ENCODE data around the gene S1PR2. TPM values are rescaled to one million over a fixed set of nuclear protein-coding genes. Genes with fewer than 3 reads are reported as not detected.
"Not testable (repeated sequence)": the region's sequence is repeated elsewhere in the genome, so short reads cannot be mapped to it uniquely, and the experiment has no call there.

Gene S1PR2
- total and polyA plus RNA-seq, 7 experiments from 2014 or later: 0.64 to 6.8 (median 4.1) TPM

DNA sequence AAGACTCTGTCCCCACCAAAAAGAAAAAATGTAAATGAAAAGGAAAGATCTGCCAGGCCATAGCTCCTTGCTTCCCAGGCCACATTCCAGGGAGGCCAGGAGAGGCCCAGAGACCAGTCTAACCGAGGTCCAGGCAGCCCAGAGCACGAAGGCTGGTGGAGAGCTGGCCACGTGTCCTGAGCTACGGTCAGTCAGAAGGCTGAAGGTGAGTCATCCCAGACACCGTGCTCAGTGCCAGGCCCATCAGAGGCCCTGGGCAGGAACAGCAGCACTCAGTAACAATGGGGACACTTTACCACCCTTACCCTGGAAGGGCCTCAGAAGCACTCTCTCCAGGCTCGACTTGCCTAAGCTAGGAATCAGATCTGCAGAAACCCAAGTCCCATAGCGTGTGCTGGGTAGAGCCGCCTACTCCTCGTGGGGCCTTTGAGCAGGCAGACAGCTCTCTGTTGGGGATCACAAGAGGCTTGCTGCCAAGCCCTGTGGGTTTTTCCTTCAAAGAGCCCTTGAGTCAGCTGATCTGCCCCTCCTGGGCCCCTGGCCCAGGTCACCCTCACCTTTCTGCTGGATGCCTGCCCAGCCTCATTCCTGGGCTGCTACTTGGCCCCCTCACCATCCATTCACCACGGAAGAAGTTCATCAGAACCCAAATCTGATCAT lies 24.8 kb downstream of the S1PR2 start:
- H3K27me3 Mint-ChIP-seq: no peaks in the 10 kb centered on the region
- H3K27ac Mint-ChIP-seq: peak overlapping the region in 1 of 9 donors; percentile 14
- peaks cover 0 to 8% (median 0%) of the 10 kb centered on the region in 7 donors for H3K4me1 Mint-ChIP-seq
- ATAC-seq (no peak), DNase-seq (no peak)
- ChIA-PET POLR2A (no interaction called here), CTCF (interaction anchor here (1.1 kb wide), 1 partner anchor 29 kb away, joined by 3 read pairs; no protein-coding TSS in a partner anchor)
- Histone ChIP-seq H3K27ac (ENCODE audit: low read depth, low read length) (no peak overlapping the region), H3K9me3 (ENCODE audit: control insufficient read depth in 2 of 3, low read length in 3 of 3) (peaks cover 0 to 8% (median 0%) of the 10 kb centered on the region in 3 experiments), H3K36me3 (ENCODE audit: control insufficient read depth in 2 of 3, insufficient read depth in 3 of 3, low read length in 3 of 3) (no peaks in the 10 kb centered on the region), H3K4me3 (ENCODE audit: low read length) (no peak overlapping the region), H3K4me1 (ENCODE audit: control insufficient read depth in 2 of 2, insufficient read depth in 2 of 2, low read length in 2 of 2) (no peaks in the 10 kb centered on the region), H3K27me3 (ENCODE audit: control insufficient read depth in 2 of 2, insufficient read depth in 2 of 2, low read length in 2 of 2) (no peaks in the 10 kb centered on the region)
- intact Hi-C loops (cut with micrococcal nuclease): no loop called here
- peaks cover 0 to 8% (median 3%) of the 10 kb centered on the region in 5 donors for H3K36me3 Mint-ChIP-seq
- no peak overlapping the region for H3K4me3 Mint-ChIP-seq
- peaks cover 0 to 8% (median 0%) of the 10 kb centered on the region in 11 donors for H3K9me3 Mint-ChIP-seq

DNA sequence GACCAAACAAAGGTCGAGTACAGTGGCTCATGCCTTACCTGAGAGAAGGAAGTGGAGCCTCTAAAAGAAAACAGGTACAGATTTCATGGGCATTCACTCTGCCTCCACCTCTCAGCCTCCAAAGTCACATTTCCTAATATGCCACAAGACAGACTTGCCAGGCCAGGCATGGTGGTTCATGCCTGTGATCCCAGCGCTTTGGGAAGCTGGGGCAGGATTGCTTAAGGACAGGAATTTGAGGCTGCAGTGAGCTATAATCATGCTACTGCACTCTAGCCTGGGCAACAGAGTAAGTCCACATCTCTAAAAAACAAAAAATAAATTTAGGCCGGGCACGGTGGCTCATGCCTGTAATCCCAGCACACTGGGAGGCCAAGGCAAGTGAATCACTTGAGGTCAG lies 25.5 kb downstream of the S1PR2 start:
- DNase-seq (no peak), ATAC-seq (no peak)
- Histone ChIP-seq H3K27ac (ENCODE audit: low read depth, low read length) (no peak overlapping the region), H3K9me3 (ENCODE audit: control insufficient read depth in 2 of 3, low read length in 3 of 3) (peaks cover 0 to 8% (median 0%) of the 10 kb centered on the region in 3 experiments), H3K27me3 (ENCODE audit: control insufficient read depth in 2 of 2, insufficient read depth in 2 of 2, low read length in 2 of 2) (no peaks in the 10 kb centered on the region), H3K4me1 (ENCODE audit: control insufficient read depth in 2 of 2, insufficient read depth in 2 of 2, low read length in 2 of 2) (no peaks in the 10 kb centered on the region), H3K4me3 (ENCODE audit: low read length) (no peak overlapping the region), H3K36me3 (ENCODE audit: control insufficient read depth in 2 of 3, insufficient read depth in 3 of 3, low read length in 3 of 3) (no peaks in the 10 kb centered on the region)
- intact Hi-C loops (cut with micrococcal nuclease): no loop called here
- Mint-ChIP-seq H3K4me3 (no peak overlapping the region), H3K4me1 (peaks cover 0 to 8% (median 0%) of the 10 kb centered on the region in 7 donors), H3K27ac (no peak overlapping the region), H3K36me3 (peaks cover 0 to 8% (median 3%) of the 10 kb centered on the region in 5 donors), H3K9me3 (peaks cover 0 to 8% (median 0%) of the 10 kb centered on the region in 11 donors), H3K27me3 (no peaks in the 10 kb centered on the region)
- ChIA-PET POLR2A (no interaction called here), CTCF (no interaction called here)

DNA sequence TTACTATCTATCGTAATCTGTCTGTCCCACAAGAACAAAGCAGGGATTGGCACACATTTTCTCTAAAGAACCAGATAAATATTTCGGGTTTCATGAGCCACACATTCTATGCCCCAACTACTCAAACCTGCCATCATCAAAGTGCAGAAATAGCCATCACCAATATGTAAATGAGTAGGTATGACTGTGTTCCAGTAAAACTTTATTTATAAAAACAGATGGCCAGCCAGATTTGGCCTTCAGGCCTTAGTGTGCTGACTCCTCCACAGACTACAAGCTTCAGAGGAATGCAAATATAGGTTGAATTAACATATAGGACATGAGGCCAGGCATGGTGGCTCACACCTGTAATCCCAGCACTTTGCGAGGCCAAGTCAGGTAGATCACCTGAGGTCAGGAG lies 27.4 kb downstream of the S1PR2 start:
- intact Hi-C loops (cut with micrococcal nuclease): no loop called here
- H3K4me3 Mint-ChIP-seq: no peak overlapping the region
- Histone ChIP-seq H3K9me3 (ENCODE audit: control insufficient read depth in 2 of 3, low read length in 3 of 3) (peaks cover 0 to 8% (median 0%) of the 10 kb centered on the region in 3 experiments), H3K27me3 (ENCODE audit: control insufficient read depth in 2 of 2, insufficient read depth in 2 of 2, low read length in 2 of 2) (no peaks in the 10 kb centered on the region), H3K4me1 (ENCODE audit: control insufficient read depth in 2 of 2, insufficient read depth in 2 of 2, low read length in 2 of 2) (no peaks in the 10 kb centered on the region), H3K4me3 (ENCODE audit: low read length) (no peak overlapping the region), H3K36me3 (ENCODE audit: control insufficient read depth in 2 of 3, insufficient read depth in 3 of 3, low read length in 3 of 3) (no peaks in the 10 kb centered on the region), H3K27ac (ENCODE audit: low read depth, low read length) (no peak overlapping the region)
- POLR2A ChIA-PET: no interaction called here
- DNase-seq: no peak
- peaks cover 0 to 8% (median 3%) of the 10 kb centered on the region in 5 donors for H3K36me3 Mint-ChIP-seq
- no peak for ATAC-seq
- H3K9me3 Mint-ChIP-seq: peaks cover 0 to 8% (median 0%) of the 10 kb centered on the region in 11 donors
- H3K27ac Mint-ChIP-seq: no peak overlapping the region
- CTCF ChIA-PET: no interaction called here
- H3K4me1 Mint-ChIP-seq: peaks cover 3 to 17% (median 5%) of the 10 kb centered on the region in 7 donors
- no peaks in the 10 kb centered on the region for H3K27me3 Mint-ChIP-seq

DNA sequence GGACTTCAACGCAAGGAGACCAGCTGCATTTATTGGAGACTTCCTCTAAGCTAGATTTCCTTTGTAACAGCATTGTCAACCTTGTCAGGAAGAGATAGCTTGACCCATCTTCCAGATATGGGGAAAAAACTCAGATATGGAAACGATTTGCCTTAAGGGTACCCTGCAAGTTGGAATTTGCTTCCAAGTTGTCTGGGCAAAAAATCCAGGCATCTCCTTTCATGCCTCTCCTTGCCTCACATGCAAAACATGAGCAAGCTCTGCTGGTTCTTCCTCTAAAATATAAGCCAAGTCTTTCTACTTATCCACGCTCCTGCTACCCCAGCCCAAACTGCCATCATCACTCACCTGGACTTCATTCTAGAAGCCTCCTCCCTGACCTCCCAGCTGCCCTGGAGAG lies 30.0 kb downstream of the S1PR2 start:
- intact Hi-C loops (cut with micrococcal nuclease): no loop called here
- H3K4me3 ChIP-seq (ENCODE audit: low read length): no peak overlapping the region
- no peak for DNase-seq
- H3K27me3 Mint-ChIP-seq: no peaks in the 10 kb centered on the region
- CTCF ChIA-PET: interaction anchor here (0.6 to 1.0 kb wide), 2 partner anchors 69 to 150 kb away, joined by 3 read pairs; no protein-coding TSS in a partner anchor
- no peaks in the 10 kb centered on the region for H3K27me3 ChIP-seq (ENCODE audit: control insufficient read depth in 2 of 2, insufficient read depth in 2 of 2, low read length in 2 of 2)
- no peaks in the 10 kb centered on the region for H3K9me3 Mint-ChIP-seq
- H3K27ac Mint-ChIP-seq: no peak overlapping the region
- POLR2A ChIA-PET: interaction anchor here (0.6 to 0.7 kb wide), 2 partner anchors 80 to 225 kb away, joined by 3 to 4 read pairs; no protein-coding TSS in a partner anchor
- H3K4me1 Mint-ChIP-seq: peaks cover 4 to 21% (median 9%) of the 10 kb centered on the region in 7 donors
- H3K9me3 ChIP-seq (ENCODE audit: control insufficient read depth in 2 of 3, low read length in 3 of 3): no peaks in the 10 kb centered on the region
- ATAC-seq: no peak
- H3K36me3 ChIP-seq (ENCODE audit: control insufficient read depth in 2 of 3, insufficient read depth in 3 of 3, low read length in 3 of 3): no peaks in the 10 kb centered on the region
- H3K4me3 Mint-ChIP-seq: no peak overlapping the region
- H3K4me1 ChIP-seq (ENCODE audit: control insufficient read depth in 2 of 2, insufficient read depth in 2 of 2, low read length in 2 of 2): no peaks in the 10 kb centered on the region
- peaks cover 0 to 3% (median 0%) of the 10 kb centered on the region in 5 donors for H3K36me3 Mint-ChIP-seq
- H3K27ac ChIP-seq (ENCODE audit: low read depth, low read length): no peak overlapping the region

DNA sequence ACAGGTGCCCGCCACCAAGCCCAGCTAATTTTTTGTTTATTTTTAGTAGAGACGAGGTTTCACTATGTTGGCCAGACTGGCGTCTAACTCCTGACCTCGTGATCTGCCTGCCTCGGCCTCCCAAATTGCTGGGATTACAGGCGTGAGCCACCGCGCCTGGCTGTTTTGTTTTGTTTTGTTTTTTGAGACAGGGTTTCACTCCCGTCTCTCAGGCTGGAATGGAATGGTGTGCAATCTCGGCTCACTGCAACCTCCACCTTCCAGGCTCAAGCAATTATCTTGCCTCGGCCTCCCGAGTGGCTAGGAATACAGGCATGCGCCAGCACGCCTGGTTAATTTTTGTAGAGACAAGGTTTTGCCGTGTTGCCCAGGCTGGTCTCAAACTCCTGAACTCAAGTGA lies 31.0 kb downstream of the S1PR2 start:
- H3K27me3 Mint-ChIP-seq; H3K36me3 Mint-ChIP-seq; H3K27ac Mint-ChIP-seq; ATAC-seq; H3K27ac ChIP-seq (ENCODE audit: low read depth, low read length); H3K36me3 ChIP-seq (ENCODE audit: control insufficient read depth in 2 of 3, insufficient read depth in 3 of 3, low read length in 3 of 3); H3K27me3 ChIP-seq (ENCODE audit: control insufficient read depth in 2 of 2, insufficient read depth in 2 of 2, low read length in 2 of 2); H3K4me3 Mint-ChIP-seq; H3K4me3 ChIP-seq (ENCODE audit: low read length); H3K4me1 ChIP-seq (ENCODE audit: control insufficient read depth in 2 of 2, insufficient read depth in 2 of 2, low read length in 2 of 2); H3K9me3 Mint-ChIP-seq; H3K9me3 ChIP-seq (ENCODE audit: control insufficient read depth in 2 of 3, low read length in 3 of 3); DNase-seq; intact Hi-C loops (cut with micrococcal nuclease): not testable (repeated sequence)
- peaks cover 5 to 21% (median 12%) of the 10 kb centered on the region in 7 donors for H3K4me1 Mint-ChIP-seq
- ChIA-PET POLR2A (interaction anchor here (0.6 kb wide), 1 partner anchor 92 kb away, joined by 3 read pairs; no protein-coding TSS in a partner anchor), CTCF (interaction anchor here (0.6 to 0.7 kb wide), 2 partner anchors 38 to 206 kb away, joined by 3 to 4 read pairs; no protein-coding TSS in a partner anchor)

DNA sequence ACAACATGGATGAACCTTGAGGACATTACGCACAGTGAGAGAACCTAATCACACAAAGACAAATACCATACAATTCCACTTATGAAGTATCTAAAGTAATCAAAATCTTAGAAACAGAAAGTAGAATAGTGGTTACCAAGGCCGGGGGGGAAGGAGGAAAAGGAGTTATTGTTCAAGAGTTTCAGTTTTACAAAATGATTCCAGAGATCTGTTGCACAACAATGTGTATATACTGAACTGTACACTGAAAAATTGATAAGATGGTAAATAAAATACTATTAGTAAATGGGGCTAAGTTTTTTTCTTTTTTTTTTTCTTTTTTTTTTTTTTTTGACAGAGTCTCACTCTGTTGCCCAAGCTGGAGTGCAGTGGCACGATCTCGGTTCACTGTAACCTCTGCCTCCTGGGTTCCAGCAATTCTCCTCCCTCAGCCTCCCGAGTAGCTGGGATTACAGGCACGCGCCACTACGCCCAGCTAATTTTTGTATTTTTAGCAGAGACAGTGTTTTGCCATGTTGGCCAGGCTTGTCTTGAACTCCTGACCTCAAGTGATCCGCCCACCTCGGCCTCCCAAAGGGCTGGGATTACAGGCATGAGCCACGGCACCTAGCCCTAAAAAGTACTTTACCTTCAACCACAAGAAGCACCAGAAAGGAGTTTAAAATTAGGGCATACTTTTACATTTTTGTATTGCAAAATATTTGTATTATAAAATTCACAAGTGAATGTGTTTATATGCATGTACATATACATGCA lies 32.1 kb downstream of the S1PR2 start:
- POLR2A ChIA-PET: interaction anchor here (0.6 to 1.2 kb wide), 2 partner anchors 10 to 56 kb away, joined by 3 to 4 read pairs; no protein-coding TSS in a partner anchor

More for the DNA sequence above, 32.1 kb downstream of the S1PR2 start:
- H3K9me3 Mint-ChIP-seq; H3K36me3 Mint-ChIP-seq; intact Hi-C loops (cut with micrococcal nuclease); ATAC-seq; H3K4me1 ChIP-seq (ENCODE audit: control insufficient read depth in 2 of 2, insufficient read depth in 2 of 2, low read length in 2 of 2); H3K36me3 ChIP-seq (ENCODE audit: control insufficient read depth in 2 of 3, insufficient read depth in 3 of 3, low read length in 3 of 3); H3K27me3 Mint-ChIP-seq; H3K27me3 ChIP-seq (ENCODE audit: control insufficient read depth in 2 of 2, insufficient read depth in 2 of 2, low read length in 2 of 2); H3K27ac ChIP-seq (ENCODE audit: low read depth, low read length); H3K4me3 ChIP-seq (ENCODE audit: low read length); H3K9me3 ChIP-seq (ENCODE audit: control insufficient read depth in 2 of 3, low read length in 3 of 3): not testable (repeated sequence)
- peak overlapping the region; percentile 9 to 90 (median 69) for H3K27ac Mint-ChIP-seq
- DNase-seq: peak in 2 of 9 donors; percentile 5 to 12
- H3K4me1 Mint-ChIP-seq: peaks cover under 1 to 21% (median 15%) of the 10 kb centered on the region in 7 donors
- CTCF ChIA-PET: interaction anchor here (1.4 kb wide), 1 partner anchor 60 kb away, joined by 3 read pairs; no protein-coding TSS in a partner anchor
- peak overlapping the region in 8 of 10 donors; percentile 19 to 63 (median 44) for H3K4me3 Mint-ChIP-seq

Data from naive thymus-derived CD4-positive, alpha-beta T cell (primary cell).